BE2C (cell line): ENCODE results near the gene PLEKHG2.
A peak's percentile ranks its signal among the peaks of the same experiment; 100 is the strongest.

Experiments used
- DNase-seq: peaks from one replicate; pipeline ENCODE4 v3.0.0-alpha.2; 2020
- H3K27me3 ChIP-seq: fragments of 250-450 bp; sonication (Bioruptor Pico); 2 replicates; pipeline ENCODE4 v1.5.1; 2020; ENCODE audit warnings: mild to moderate bottlenecking
- H3K36me3 ChIP-seq: fragments of 250-450 bp; sonication (Bioruptor Pico); 2 replicates; pipeline ENCODE4 v1.5.1; 2020; ENCODE audit warnings: mild to moderate bottlenecking
- H3K4me1 ChIP-seq: fragments of 250-450 bp; sonication (Bioruptor Pico); 2 replicates; pipeline ENCODE4 v1.5.1; 2020
- H3K4me3 ChIP-seq: 2 replicates; pipeline ENCODE4 v1.5.1; 2011; ENCODE audit warnings: low read depth, low read length
- H3K9me3 ChIP-seq: fragments of 250-450 bp; sonication (Bioruptor Pico); 2 replicates; pipeline ENCODE4 v1.5.1; 2020
- TF ChIP-seq, protein P1 (sequence below): IDR thresholded peaks from 2 replicates; pipeline ENCODE4 v1.5.1; 2012; ENCODE audit warnings: mild to moderate bottlenecking, low read depth, low read length

PLEKHG2 gene

DNA sequence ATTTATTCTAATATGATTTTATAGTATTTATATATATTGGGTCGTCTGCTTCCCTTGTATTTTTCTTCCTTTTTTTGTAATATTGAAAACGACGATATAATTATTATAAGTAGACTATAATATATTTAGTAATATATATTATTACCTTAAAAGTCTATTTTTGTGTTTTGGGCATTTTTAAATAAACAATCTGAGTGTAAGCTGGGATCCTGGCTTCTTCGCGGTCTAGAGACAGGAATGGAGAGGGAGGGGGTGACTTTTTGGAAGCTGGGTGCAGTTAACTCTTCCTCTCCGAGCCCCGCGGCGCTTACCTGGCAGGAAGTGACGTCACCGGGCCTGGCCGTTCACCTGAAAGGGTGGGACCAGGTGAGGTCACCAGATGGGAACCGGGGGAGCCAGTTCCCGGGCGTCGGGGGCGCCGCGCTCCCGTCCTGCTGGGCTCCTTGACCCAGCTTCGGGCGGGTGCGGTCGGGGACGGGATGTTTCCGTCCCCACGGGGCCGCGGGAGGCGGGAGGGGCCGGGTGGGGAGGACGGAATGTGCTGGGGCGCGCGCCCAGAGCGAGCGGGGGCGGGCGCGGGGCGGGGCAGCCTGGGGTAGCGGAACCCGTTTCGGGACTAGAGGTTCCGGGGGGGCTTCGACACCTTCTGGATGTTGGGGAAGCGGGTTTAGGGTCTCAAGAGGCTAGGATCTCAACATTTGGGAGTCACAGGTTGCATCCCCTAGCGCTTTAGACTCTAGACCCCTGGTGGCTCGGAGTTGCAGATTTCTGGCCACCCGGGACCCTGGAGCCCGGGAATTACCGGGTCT, 3.1 kb upstream of the PLEKHG2 start:
- peak overlapping the region; percentile 71 for H3K4me3 ChIP-seq
- DNase-seq: peak; percentile 43
- no peaks in the 10 kb centered on the region for H3K36me3 ChIP-seq
- no peaks in the 10 kb centered on the region for H3K27me3 ChIP-seq
- TF ChIP-seq, protein P1, sequence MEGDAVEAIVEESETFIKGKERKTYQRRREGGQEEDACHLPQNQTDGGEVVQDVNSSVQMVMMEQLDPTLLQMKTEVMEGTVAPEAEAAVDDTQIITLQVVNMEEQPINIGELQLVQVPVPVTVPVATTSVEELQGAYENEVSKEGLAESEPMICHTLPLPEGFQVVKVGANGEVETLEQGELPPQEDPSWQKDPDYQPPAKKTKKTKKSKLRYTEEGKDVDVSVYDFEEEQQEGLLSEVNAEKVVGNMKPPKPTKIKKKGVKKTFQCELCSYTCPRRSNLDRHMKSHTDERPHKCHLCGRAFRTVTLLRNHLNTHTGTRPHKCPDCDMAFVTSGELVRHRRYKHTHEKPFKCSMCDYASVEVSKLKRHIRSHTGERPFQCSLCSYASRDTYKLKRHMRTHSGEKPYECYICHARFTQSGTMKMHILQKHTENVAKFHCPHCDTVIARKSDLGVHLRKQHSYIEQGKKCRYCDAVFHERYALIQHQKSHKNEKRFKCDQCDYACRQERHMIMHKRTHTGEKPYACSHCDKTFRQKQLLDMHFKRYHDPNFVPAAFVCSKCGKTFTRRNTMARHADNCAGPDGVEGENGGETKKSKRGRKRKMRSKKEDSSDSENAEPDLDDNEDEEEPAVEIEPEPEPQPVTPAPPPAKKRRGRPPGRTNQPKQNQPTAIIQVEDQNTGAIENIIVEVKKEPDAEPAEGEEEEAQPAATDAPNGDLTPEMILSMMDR: peak; percentile 18; the same call in 1 of the 2 replicates
- H3K4me1 ChIP-seq: peaks cover 9% of the 10 kb centered on the region
- H3K9me3 ChIP-seq: no peaks in the 10 kb centered on the region

DNA sequence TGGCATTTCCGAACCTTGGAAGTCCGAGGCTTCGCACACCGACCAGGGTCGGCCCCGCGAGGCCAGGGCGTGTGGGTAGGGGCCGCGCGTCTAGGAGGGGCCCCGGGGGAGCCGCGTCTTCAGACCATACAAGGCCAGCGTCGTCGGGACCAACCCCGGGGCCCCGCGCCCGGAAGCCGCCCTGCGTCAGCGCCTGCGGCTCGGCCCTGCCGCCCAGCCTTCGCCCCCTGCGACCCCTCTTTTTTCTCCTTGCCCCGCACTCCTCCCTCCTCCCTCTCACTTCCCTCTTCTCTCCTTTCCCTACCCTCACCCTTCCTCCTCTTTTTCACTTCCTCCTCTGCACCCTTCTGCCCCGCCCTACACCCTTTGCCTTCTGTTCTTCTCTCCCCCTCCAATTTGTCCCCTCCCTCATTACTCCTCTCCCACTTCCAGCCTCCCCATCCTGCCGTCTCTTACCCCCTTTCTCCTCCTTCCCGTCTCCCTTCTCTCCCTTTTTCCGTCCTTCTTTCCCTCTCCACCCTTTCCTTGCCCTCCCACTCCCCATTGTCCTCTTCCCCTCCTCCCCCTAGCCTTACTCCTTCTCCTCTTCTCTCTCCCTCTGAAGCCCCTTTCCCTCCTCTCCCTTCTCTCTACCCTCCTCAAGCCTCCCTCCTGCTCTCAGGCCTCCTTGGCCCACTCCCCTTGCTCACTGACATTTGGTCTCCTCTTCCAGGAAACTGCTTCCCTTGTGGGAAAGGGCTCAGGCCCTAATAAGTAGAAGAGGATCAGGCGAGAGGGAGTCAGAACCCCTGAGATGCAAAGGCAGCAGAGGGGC, 2.2 kb upstream of the PLEKHG2 start:
- DNase-seq: peak; percentile 54
- H3K9me3 ChIP-seq: no peaks in the 10 kb centered on the region
- H3K27me3 ChIP-seq: no peaks in the 10 kb centered on the region
- peaks cover 9% of the 10 kb centered on the region for H3K4me1 ChIP-seq
- no peaks in the 10 kb centered on the region for H3K36me3 ChIP-seq
- peak overlapping the region; percentile 71 for H3K4me3 ChIP-seq
- TF ChIP-seq, protein P1: no peak

DNA sequence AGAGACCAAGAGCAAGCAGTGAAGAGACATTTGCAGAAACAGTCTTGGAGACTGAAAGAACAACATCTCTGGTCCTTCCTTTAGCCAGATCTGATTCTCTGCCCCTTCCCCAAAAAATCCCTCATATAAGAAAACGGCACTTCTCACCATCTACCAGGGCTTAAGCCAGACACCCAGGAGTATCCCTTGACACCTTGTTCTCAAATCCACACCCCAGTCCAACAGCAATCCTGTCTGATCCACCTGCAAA, 1.7 kb upstream of the PLEKHG2 start:
- DNase-seq: no peak
- H3K27me3 ChIP-seq: no peaks in the 10 kb centered on the region
- peaks cover 9% of the 10 kb centered on the region for H3K4me1 ChIP-seq
- no peak overlapping the region for H3K4me3 ChIP-seq
- no peaks in the 10 kb centered on the region for H3K9me3 ChIP-seq
- no peaks in the 10 kb centered on the region; the same call in 1 of the 2 replicates for H3K36me3 ChIP-seq
- TF ChIP-seq, protein P1: no peak

DNA sequence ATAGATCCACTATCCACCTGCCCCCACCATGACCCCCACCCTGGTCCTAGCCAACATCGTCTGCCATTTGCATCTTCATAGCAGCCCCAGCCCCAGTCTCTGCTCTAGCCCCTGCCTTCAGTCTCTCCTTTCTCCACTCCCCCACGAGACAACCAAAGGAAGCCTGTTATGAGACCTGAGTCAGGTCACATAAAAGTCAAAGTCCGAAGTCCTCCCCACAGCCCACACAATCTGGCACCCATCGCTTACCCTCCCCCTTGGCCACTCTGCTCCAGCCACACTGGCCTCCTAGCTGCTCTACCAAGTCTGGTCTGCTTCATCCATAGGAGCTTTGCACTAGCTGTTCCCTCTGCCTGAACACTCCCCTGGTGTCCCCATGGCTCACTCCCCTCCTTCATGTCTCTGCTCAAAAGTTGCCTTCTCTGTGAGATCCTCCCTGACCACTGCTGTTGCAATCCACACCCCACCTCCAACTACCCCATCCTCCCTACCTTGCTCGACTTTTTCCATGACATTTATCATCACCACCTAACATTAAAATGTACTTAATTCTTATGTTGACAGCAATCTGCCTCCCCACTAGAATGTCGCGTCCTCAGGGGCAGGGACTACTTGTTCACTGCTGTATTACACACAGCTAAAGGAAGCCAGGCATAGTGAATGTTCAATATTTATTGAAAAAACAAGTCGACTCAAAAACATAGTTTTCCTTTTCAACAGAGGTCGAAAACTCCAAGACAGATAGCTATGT, 1.2 kb upstream of the PLEKHG2 start:
- H3K4me1 ChIP-seq: peaks cover 9% of the 10 kb centered on the region
- no peaks in the 10 kb centered on the region for H3K9me3 ChIP-seq
- DNase-seq: no peak
- no peaks in the 10 kb centered on the region; the same call in 1 of the 2 replicates for H3K36me3 ChIP-seq
- peak overlapping the region; percentile 44 for H3K4me3 ChIP-seq
- TF ChIP-seq, protein P1: no peak
- no peaks in the 10 kb centered on the region for H3K27me3 ChIP-seq

DNA sequence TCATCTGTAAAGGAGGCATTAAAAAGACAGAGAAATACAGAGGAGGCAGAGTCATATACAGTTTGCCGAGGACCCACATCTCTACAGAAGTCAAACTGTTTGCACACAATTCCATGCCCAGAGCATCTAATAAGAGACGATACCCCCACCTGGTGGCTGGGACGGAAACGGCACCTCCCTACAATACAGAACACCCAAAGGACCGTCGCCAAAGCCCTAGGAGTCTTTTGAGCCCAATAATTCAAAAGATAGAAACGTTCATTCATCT, 703 bp upstream of the PLEKHG2 start:
- peak; percentile 91 for DNase-seq
- H3K4me1 ChIP-seq: peaks cover 9% of the 10 kb centered on the region
- TF ChIP-seq, protein P1: peak; percentile 94
- no peaks in the 10 kb centered on the region for H3K27me3 ChIP-seq
- H3K36me3 ChIP-seq: no peaks in the 10 kb centered on the region; the same call in 1 of the 2 replicates
- H3K4me3 ChIP-seq: peak overlapping the region; percentile 44
- no peaks in the 10 kb centered on the region for H3K9me3 ChIP-seq
